NCI-H187 (cell line): ENCODE measurements around the gene IQCE.

ENCODE experiments used
- DNase-seq, 2 experiments: peaks; one replicate each; lab custom pipeline; 2025; lab: John Stamatoyannopoulos, UW

IQCE gene

DNA sequence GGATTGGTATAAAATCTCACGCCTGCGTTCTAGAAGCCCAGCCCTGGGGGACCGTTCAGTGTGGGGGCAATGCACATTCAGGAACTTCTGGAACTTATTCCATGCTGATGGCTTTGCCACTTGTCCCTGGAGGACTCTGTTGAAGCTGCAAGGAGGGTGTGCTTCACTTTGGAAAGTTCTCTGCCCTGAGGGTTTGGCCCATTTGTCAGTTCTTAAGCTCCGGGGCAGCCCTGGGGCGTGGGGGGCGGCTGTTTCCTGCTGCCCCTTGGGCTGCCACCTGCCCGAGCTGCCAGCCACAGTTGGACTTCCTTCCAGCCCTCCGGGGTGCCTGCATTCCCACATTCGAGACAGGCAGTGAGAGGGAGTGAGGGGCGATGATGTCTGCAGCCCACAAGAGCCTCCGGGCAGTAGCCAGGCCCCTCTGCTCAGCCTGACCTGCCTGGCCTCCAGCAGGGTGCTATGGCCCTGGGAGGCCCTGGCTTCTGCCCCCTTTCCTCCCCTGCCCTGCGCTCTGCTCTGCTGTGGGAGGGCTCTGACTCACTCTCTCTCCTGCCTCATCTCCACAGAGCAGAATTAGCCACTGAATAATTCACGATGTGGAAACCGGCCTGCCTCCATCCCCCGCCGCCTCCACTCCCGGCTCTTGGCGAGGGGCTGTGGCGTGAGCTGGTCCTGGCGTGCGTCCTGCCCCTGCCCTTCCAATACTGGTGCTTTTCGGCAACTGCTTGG, 74.9 kb downstream of the IQCE start:
- DNase-seq = no peak

DNA sequence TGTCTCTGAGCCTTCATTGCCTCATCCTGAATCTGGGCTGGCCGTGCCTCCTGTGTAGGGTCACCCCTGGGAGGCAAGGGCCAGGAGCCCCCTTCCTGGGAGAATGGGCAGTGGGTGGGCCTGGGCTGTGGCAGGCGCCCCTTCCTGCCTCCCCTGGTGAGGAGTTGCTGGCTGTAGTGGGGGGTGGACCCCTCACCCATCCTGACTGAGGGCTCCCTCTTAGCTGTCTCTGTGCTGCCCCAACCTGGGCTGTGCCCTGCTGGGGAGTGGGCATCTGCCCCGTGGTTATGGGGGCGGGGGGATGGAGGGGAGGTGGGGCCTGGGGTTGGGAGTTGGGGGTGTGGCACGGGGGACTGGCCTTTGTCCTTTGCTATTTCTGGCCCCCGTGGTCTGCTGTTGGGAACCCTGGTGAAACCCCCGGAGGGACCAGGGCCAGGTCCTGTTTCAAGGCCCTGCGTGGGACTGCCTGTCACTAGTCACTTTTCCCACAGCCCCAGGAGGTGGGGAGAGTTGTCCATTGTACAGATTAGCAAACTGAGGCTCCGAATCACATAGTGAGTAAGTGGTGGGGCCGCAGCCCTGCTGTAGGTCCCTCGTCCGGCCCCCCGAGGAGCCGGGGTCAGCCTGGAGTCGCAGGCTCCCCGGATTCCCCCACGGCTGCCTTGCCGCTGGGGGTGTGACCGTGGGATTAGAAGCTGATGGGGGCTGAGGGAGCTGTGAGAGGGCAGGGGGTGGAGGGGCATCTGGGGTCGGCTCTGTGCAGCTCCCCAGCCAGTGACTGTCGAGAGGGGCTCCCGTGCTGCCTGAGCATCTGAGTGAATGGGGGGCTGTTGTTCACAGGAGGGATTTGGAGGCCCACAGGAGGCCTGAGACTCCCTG, 75.7 kb downstream of the IQCE start:
- DNase-seq = no peak

DNA sequence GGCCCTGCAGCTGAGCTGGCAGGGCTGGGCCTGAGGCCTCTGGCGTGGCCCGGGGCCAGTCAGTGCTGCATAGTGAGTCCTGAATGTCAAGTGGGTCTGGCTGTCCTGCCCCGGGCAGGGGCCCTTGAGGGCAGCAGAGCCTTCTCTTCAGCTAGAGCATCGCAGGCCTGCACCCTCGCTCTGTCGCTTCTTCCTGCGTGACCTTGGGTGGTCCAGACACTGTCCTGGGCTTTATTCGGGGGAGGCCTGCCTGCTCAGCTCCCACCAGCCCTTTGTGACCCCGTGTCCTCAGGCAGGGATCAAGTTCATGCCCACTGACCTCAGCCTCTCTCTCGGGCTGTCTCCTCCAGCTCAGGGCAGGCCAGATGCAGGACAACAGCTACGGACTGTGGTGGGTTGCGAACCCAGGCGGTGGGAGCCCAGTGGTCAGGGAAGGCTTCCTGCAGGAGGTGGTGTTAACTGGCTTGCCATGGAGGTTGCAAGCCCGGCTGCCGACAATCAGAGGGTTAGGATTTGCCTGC, 76.4 kb downstream of the IQCE start:
- no peak for DNase-seq

DNA sequence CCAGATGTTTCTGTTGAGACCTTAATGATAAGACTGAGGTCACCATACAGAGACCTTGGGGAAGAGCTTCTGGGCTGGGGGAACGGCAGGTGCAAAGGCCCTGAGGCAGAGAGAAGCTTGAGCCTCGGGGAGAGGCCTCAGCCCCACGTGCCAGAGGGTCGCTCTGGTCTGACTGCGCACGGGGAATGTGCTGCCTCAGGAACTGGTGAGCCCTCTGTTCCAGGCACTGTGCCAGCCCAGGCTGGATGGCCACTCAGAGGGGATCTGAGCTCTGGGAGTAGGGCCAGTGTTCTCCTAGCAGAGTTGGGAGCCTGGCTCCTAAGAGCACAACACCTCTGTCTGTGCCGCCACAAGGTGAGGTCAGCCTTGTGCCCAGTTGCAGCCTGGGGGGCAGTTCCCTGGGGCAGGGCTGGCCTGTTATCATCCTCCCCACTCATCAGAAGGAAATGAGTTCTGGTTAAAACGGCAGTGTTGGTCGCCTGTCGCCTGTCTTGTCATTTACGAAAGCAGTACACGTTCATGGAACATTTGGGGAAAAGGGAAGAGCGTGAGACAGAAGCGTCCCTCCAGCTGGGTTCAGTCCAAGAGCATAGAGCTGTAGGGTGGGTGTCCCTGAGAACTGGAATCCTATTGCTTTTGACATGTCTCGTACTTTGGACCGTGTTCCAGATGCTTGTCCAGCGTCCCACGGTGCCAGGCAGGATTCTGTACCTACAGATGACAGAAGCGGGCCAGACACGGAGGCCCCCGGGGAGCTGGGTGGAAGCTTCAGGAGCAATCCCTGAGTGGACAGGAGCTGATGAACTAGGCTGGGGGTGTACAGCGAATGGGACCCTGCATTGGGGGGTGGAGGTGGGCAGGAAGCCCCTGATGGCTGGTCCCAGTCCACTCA, 77.3 kb downstream of the IQCE start:
- no peak for DNase-seq

DNA sequence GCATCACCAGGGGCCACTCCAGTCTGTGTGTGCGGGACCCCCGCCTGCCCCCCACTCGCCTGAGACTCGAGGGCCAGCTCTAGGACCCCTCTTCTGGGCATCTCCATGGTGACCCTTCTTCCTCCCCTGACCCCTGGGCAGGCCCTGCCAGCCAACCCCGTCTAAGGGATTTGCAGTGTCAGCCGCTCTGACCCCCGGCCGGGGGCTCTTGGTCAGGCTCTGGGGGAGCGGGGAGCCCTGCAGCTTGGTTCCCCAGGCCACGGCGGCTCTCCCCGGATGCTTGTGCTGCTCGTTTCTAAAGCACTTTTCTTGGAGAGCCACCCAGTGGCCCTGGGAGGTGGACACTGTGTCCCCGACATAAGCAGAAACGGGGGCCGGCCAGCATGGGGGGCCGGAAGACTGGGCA, 78.3 kb downstream of the IQCE start:
- DNase-seq = no peak

DNA sequence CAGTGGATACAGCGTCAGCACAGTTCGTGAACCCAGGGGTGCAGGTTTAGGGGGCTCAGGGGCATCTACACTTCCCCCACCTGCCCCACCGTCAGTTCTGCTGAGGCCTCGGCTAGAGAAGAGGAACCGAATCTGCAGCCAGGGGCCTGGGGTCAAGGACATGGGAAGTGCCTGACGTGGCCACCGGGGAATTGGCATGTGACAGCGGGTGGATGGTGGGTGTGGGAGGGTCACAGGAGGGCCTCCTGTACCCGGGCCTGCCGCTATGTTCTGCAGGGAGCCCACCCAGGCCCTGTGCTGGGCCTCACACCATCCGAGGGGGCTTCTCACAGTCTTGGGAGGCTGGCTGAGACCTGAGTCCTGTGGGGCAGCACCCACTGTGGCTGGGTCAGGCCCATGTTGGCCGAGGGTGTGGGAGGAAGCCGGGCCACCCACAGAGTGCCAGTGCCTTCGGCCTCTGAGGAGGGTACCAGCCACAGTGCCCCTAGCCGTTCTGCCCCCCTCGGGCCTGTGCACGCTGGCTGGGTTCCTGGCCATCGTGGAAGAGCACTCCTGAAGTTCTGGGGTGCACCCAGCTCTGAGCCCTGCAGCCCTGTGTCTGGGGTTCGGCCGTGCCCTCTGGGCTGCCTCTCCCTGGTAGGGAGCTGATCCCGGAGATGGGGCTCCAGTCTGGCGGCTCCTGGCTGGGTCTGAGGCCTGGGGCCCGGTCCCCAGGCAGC, 78.9 kb downstream of the IQCE start:
- DNase-seq = no peak

DNA sequence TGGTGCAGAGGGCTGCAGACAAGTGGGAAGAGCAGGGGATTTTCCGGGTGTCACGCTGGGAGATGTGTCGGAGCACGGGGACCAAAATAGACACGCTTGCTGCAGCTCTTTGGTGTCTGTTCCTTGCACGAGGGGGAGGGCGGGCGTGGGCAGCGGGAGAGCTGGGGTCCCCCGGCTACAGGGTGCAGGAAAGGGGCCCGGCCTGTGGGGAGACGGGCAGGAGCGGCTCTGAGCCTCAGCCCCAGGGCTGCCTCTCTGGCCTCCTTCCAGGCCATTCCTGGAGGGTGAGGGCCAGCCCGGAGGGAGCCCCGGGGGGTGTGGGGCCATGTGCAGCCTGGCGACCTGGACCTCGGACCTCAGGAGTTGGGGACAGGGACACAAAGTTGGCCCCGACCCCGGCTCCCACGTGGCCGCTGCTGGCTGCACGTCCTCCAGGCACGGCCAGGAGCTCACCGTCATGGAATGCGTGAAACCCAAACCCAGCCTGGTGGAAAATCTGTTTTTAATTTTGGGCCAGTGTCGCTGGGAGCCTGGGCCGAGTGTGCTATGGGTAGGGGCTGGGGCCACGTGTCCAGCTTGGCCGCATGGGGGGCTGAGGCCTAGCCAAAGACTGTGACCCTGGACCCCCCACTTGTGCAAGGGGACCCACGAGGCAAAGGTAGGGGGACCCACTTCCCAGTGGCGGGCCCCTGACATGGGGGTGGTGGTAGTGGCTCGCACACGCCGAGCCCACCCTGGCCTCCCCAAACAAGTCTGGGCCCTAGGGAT, 79.6 kb downstream of the IQCE start:
- no peak for DNase-seq

DNA sequence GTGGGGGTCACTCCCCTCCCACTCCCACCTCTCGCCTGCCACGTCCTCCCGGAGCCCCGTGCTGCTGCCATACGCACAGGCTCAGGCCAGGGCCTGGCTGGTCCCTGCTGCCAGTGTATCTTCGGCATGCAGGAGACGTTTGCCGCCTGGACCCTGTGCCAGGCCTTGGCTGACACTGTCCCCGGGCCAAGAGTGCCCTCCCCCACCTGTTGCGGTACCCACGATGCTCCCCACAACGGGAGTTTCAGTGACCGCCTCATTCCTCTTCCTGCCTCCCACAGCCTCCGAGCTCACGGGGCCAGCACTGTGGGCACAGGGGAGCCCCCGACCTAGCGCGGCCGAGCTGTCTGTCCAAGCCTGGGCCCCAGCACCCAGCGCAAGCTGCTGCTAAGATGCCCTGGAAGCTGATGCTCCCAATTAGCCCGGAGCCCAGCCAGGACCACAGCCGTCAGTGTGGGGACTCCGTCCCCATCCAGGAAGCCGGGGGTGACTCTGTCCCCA, 80.5 kb downstream of the IQCE start:
- DNase-seq = no peak

DNA sequence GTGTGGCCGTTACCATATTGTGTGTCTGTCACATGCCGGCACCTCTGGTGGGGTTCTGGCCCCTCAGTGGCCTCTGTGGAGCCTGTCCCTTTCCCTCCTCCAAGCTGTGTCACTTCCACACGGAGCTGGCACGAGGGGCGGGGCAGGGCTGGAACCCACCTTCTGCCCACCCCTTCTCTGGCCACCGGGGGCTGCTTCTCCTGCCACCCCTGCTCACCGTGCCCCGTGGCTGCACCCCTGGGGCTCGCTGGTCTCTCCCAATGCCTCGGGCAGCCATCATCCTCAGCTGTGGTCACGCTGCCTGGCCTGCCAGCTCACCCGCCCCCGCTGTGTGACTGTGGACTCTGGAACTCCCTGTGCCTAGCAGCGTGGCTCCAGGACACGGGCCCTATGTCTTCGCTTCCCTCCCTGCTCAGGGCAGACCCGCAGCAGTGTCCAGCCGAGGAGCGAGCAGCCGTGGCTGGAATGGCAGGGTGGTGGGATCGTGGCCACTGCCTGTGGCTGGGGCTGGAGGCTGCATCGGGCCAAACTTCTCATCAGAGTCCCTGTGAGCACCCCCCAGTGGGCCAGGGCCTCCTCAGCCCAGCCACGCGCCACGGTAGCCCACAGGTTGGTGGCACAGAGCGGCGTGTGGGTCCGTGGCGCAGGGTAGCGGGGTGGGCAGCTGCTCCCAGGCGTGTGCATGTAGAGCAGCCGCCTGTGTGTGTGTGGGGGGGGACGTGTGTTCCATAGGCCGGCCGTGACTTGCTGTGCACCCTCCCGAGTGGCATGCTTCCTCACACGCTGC, 81.1 kb downstream of the IQCE start:
- DNase-seq = no peak

DNA sequence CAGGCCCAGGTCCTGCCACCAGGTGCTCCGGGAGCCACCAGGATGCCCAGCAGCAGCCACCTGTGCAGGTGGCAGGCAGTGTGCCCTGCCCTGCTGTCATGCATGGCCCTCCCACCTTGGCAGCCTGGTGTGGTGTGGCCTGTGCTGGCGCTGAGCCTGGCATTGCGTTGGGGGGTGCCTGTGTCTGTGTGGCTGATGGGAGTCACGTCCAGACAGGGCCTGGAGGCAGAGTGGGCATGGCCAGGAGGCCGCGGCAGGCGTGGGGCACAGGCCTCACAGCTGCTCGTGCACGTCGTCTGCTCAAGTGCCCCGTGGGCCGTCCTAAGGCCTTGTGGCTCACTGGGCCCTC, 81.7 kb downstream of the IQCE start:
- DNase-seq = no peak

DNA sequence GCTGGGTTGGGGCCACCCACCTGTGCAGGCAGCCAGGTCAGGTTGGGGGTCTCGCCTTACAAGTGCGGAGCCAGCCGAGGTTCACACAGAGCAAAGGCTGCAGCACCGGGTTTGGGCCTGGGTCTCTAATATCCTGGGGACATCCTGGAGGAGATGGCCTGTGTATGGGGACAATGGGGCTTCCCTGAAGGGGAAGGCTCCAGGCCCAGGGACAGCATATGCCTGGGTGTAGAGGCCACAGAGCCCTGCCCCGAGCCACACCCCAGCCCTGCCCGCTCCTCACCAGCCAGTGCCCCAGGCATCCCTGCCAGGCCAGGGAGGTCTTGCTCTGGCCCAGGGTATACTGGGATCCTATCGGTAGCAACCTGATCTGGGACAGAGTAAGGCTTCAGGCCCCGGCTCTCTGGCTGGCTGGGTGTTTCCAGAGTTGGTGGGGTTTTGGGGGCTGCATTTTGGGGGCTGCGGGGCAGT, 82.1 kb downstream of the IQCE start:
- DNase-seq = no peak

DNA sequence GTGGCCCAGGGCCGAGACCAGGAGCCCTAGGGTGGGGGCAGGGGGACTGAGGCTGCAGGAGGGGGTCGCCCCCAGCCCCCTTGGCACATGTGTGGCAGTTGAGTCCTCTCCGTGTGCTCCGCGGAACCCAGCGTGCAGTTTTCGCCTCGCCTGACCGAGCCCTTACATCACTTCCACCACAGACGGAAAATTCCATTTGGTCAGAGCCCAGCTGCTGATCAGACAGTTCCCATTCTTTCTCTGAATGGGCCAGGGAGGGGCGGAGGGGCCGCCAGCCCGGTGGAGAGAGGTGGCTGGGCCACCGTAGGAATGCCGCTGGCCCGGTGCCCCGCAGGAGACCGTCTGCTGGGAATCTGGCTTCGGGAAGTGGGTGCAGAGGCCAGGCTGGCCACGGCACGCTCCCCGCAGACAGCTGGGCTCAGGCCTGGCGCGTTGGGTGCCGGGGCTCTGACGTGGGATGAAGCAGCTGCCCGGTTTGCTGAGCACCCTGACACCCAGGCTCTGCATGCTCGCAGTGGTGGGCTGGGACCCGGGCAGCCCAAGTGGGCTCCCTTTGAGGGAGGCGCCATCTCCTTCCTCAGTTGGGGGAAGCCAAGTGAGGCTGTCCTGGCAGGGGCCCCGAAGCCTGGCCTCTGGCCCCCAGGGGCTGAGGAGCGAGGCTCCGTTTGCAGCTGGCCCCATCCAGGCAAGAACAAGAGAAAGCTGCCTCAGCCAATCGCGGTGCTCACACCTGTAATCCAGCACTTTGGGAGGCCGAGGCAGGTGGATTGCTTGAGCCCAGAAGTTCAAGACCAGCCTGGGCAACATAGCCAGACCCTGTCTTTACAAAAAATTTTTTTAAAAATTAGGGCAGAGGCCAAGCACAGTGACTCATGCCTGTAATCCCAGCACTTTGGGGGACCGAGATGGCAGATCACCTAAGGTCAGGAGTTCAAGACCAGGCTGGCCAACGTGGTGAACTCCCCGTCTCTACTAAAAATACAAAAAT, 82.9 kb downstream of the IQCE start:
- DNase-seq = no peak

DNA sequence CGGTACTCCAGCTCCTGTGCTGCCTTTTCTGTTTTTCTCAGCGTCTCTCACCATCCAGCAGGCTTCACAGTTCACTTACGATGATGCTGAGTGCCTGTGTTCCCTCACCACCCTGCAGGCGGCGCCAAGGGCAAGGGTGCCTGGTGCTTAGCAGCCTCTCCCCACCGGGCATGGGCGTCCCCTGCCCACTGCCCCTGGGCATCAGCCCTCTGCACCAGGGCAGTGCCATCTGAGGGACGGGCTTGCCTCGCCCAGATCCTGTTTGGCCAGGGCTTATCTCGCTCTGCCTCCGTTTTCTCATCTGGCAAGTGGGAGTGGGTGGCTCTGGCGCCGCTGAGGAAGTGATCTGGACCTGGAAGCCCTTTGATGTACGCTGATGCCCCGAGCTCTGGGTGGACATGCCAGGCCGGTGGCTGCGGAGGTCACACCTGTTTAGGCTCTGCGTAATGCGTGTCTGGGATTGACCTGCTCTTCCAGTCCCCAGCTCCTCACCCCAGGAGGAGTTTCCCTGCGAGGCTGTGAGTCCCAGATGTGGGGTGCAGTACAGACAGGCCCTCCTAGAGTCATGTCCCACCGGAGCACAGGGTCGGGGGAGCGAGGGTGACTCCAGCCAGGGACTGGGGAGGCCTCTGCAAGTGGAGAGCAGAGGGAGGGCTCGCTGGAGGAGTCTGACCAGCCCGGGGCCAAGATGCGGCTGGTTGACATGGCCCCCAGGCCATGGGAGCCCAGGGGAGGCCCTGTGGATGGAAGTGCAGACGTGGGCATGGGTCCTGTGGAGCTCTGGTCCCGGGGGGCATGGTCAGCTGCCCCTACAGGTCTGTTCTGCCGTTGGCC, 84.8 kb downstream of the IQCE start:
- DNase-seq = no peak

DNA sequence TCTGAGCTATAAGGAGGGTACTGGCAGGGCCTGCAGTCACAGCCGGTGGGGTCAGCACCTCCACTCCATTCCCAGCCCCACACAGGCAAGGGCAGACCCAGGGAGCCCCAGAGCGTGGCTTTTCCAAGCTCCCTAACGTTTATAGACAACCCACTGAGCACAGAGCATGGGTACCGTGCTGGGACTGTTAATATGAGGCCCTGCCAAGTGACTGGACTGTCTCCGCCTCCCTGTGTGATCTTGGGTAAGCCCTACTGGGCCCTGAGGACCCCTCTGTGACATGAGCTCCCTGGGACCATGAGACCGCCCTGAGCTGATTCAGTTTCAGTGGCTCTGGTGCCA, 85.4 kb downstream of the IQCE start:
- DNase-seq = no peak

DNA sequence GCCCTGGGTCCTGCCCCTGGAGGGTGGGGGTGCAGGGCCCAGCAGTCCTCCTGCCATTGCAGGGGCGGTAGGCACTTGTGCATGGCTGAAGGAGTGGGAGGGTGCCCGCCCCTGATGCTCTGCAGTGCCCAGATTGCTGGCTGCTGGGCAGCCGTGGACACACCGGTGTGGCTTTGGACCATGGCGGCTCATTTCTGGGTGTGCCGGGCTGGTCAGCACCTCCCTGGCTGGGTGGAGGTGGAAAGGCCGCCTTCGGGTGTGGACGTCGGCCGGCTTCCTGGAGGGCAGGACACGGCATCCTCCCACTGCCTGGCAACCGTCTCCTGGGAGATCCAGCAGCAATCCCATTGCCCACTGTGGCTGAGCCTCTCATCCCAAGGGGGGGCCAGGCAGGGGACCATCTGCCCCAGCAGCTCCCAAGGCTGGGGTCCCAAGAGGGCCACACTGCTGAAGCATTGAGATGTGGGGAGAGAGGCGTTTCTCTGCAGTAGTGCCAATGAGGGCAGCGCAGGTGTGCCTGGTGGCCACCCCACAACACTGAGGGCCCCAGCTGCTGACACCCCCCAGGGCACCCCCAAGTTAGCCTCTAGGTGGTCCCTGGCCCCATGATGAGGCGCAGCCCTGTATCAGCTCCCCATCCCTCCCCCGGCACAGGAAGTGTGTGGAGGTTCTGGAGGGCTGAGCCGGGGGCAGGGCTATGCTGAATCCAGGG, 85.9 kb downstream of the IQCE start:
- no peak for DNase-seq

DNA sequence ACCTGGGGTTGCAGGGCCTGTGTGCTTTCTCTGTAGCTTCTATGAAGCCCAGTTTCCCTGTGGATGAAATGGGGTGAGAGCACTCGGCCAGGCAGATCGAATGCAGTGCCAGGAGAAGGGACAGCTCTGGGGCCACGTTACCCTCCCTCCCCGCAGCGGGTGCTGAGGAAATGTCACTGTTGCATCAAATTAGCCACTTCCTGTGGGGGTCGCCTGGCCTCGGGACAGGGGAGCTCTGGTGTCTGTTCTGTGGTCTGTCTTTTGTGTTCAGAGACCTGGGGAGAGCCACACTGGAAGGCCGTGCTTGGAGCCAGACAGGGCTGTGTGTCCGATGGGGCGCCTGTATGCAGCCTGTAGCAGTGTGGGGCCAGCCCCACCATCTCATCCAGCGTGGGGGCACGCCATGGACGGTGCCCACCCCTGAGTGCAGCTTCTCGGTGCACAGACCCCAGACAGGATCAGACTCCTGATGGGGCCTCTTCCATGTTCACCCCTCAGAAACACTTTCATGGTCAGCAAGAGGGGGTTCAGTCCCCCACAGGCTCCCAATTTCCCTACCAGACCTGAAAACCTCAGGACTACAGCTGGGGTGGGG, 86.6 kb downstream of the IQCE start:
- no peak for DNase-seq

DNA sequence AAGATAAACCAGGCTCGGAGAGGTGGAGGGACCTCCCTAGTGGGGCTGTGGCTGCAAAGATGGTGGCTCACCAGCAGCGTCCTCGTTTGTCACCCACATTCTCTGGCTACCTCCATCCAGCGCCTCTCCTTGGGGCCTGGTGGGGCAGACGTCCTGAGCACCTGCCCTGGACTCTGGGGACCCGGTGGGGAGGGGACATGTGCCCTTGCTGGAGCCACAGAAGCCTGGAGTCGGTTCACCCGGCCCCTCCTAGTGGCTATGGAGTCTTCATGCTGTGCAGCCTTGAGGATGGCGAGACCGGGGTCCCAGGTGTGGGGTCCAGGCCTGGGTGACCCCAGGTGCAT, 87.5 kb downstream of the IQCE start:
- no peak for DNase-seq
